Gastrocnemius medialis (tissue), 4 donors: Measurements from ENCODE around the gene UBALD2.

Experiments
- CTCF ChIP-seq, 5 experiments: fragments of 450-650 bp in 3 of 5; fragments of 200-600 bp in 2 of 5; sonication (generic) in 2 of 5; IDR thresholded peaks in 4 of 5; conservative IDR thresholded peaks in 1 of 5; 1 replicate in 4 of 5; 2 replicates in 1 of 5; pipeline ENCODE4 v1.5.1; 2016 to 2019; ENCODE audit warnings: antibody characterized with exemption in 5 of 5, mild to moderate bottlenecking in 3 of 5, moderate library complexity in 3 of 5
- POLR2A ChIP-seq, 2 donors: fragments of 450-650 bp; IDR thresholded peaks; one replicate each; pipeline ENCODE4 v1.6.1; 2017; ENCODE audit warnings: antibody characterized with exemption in 2 of 2, mild to moderate bottlenecking in 2 of 2, moderate library complexity in 2 of 2

DNA sequence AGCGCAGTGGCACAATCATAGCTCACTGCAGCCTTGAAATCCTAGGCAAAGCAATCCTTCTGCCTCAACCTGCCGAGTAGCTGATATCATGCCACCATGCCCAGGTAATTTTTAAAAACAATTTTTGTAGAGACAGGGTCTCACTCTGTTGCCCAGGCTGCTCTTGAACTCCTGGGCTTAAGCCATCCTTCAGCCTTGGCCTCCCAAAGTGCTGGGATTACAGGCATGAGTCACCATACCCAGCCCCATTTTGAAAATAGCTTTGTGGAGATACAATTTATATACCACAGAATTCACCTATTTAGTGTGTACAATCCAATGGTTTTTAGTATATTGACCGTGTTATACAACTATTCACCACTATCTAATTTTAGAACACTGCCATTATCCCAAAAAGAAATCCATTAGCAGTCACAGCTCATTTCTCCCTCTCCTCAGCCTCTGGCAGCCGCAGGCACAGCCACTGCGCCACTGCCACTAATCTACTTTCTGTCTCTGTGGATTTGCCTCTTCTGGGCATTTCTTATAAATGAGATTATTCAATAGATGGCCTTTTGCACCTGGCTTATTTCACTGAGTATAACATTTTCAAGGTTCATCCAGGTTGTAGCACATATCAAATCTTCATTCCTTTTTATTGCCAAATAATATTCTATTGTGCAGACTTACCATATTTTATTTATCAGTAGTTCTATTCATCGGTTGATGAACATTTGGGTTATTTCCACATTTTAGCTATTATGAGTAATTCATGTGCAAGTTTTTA is 31.4 kb upstream of the UBALD2 start:
- no peak for TF ChIP-seq POLR2A (IDR thresholded peaks at IDR 0.05)
- TF ChIP-seq CTCF (IDR thresholded peaks at IDR 0.05 in 4 of 5, conservative IDR thresholded peaks at IDR 0.05 in 1 of 5): no peak
